HG03575 (cell line): ENCODE results near the gene GCG.

Experiments
- ATAC-seq: cut with Tn5 transposase; IDR thresholded peaks from one replicate; pipeline ENCODE4 v1.9.1; 2021; ENCODE audit not compliant: unreplicated experiment, insufficient number of reproducible peaks, low FRiP score; ENCODE audit errors: extremely low read depth

The GCG gene

GRCh38 chr2:162155093-162155492 lies 3.0 kb upstream of the GCG start:
- no peak for ATAC-seq

GRCh38 chr2:162153608-162154224 lies 1.7 kb upstream of the GCG start:
- peak; percentile 96 for ATAC-seq

GRCh38 chr2:162149940-162150339 lies 2.1 kb downstream of the GCG start:
- ATAC-seq, result no peak

GRCh38 chr2:162149466-162149865 lies 2.6 kb downstream of the GCG start:
- no peak for ATAC-seq

GRCh38 chr2:162148956-162149355 lies 3.1 kb downstream of the GCG start:
- no peak for ATAC-seq

GRCh38 chr2:162143969-162144368 lies 8.1 kb downstream of the GCG start:
- ATAC-seq, result no peak

- no peak for ATAC-seq
Observed at GRCh38 chr2:162138310-162138709, 13.7 kb downstream of the GCG start.

- no peak for ATAC-seq
Observed at GRCh38 chr2:162127422-162127821, 24.6 kb downstream of the GCG start.

GRCh38 chr2:162126527-162126926 lies 25.5 kb downstream of the GCG start:
- ATAC-seq, result no peak

- peak; percentile 82 for ATAC-seq
Observed at GRCh38 chr2:162126111-162126519, 25.9 kb downstream of the GCG start.

GRCh38 chr2:162125138-162125537 lies 26.9 kb downstream of the GCG start:
- ATAC-seq, result no peak

- no peak for ATAC-seq
Observed at GRCh38 chr2:162123806-162124758, 28.0 kb downstream of the GCG start.

- ATAC-seq, result no peak
Observed at GRCh38 chr2:162118166-162119031, 33.6 kb downstream of the GCG start.

- no peak for ATAC-seq
Observed at GRCh38 chr2:162116352-162116751, 35.7 kb downstream of the GCG start.

- no peak for ATAC-seq
Observed at GRCh38 chr2:162115076-162115475, 37.0 kb downstream of the GCG start.

GRCh38 chr2:162114271-162114670 lies 37.8 kb downstream of the GCG start:
- ATAC-seq, result no peak

GRCh38 chr2:162113776-162114168 lies 38.3 kb downstream of the GCG start:
- no peak for ATAC-seq

GRCh38 chr2:162113088-162113775 lies 38.8 kb downstream of the GCG start:
- no peak for ATAC-seq
